Astrocyte of the spinal cord (primary cell): ENCODE results near the gene TAF1C.

Experiments
- DNase-seq: peaks from one replicate; pipeline ENCODE4 v3.0.0; 2011; ENCODE audit warnings: low read depth, low spot score
- H3K4me3 ChIP-seq: 2 replicates; pipeline ENCODE4 v1.5.1; 2011; ENCODE audit warnings: low read depth, mild to moderate bottlenecking, low read length, moderate library complexity
- in situ Hi-C: cut with HindIII; loops from 2 replicates; pipeline ENCODE4 v1.10.0; 2017; ENCODE audit warnings: low sequenced_read_pairs
- TF ChIP-seq, protein P1 (sequence below): IDR thresholded peaks from 2 replicates; pipeline ENCODE4 v1.5.1; 2012; ENCODE audit warnings: low read depth, mild to moderate bottlenecking, low read length, inconsistent platforms

TAF1C gene

DNA sequence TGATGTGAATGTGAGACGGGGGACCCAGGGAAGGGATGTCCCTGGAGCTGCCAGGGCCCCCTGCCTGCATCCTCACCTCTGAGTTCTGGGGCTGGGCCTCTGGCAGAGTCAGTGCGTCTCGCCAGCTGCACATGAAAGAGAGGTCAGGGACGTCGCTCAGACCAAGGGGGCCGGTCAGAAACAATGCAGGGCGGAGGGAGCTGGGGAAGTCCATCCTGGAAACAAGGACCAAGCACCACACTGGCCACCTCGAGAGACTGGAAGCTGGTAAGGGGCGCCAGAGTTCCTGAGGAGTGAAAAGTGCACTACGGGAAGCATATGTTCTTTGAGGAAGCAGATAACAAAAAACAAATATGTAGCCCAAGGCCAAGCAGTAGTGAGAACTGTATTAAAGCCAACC lies 2.1 kb downstream of the TAF1C start:
- in situ Hi-C loops: no loop called here
- TF ChIP-seq, protein P1, sequence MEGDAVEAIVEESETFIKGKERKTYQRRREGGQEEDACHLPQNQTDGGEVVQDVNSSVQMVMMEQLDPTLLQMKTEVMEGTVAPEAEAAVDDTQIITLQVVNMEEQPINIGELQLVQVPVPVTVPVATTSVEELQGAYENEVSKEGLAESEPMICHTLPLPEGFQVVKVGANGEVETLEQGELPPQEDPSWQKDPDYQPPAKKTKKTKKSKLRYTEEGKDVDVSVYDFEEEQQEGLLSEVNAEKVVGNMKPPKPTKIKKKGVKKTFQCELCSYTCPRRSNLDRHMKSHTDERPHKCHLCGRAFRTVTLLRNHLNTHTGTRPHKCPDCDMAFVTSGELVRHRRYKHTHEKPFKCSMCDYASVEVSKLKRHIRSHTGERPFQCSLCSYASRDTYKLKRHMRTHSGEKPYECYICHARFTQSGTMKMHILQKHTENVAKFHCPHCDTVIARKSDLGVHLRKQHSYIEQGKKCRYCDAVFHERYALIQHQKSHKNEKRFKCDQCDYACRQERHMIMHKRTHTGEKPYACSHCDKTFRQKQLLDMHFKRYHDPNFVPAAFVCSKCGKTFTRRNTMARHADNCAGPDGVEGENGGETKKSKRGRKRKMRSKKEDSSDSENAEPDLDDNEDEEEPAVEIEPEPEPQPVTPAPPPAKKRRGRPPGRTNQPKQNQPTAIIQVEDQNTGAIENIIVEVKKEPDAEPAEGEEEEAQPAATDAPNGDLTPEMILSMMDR: no peak
- no peak for DNase-seq
- H3K4me3 ChIP-seq: no peak overlapping the region

DNA sequence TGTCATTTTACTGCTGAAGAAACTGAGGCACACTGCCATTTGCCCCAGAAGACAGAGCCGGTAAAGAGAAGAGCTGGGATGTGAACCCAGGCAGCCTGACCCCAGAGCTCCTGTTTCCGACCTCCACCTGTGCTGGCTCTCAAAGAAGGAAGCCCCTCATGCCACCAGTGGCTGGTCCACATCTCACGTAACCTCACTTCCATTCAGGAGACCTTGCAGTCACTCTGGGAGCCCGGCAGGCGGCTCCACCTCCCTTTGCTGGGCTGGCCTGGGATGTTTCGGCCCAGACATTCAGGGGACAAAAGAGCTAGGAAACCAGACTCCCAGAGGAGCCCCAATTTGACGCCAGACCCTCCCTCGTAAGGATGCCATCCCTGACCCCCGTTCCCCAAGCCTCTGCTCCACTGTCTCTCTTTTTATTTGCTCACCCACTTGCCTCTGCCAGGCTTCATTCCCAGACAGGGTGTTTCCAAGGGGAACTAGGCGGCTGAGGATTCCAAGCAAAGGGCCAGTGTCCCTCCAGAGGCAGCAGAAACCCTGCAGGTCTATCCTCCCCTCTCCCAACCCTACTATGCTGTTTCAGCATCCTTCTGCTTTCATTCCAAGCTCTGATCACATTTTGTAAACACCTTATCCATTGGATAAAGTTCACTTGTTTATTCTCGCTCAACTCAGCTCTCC lies 2.8 kb downstream of the TAF1C start:
- TF ChIP-seq, protein P1: peak; percentile 44
- H3K4me3 ChIP-seq: no peak overlapping the region
- no peak for DNase-seq
- in situ Hi-C loops: no loop called here

DNA sequence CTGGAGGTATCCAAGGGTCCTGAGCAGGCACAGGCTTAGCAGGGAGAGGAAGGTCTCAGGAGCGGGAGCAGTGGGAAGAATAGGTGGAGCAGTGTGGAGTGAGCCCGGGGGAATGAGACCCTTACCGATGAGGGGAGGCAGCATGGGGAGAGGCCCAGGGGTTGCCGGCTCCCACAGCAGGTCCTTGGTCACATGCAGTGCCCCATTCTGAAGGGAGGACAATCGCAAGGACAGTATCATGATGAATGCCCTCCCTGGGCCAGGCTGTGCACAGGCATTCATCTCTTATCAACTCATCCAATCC lies 3.3 kb downstream of the TAF1C start:
- DNase-seq: no peak
- in situ Hi-C loops: no loop called here
- no peak overlapping the region for H3K4me3 ChIP-seq
- TF ChIP-seq, protein P1: no peak

DNA sequence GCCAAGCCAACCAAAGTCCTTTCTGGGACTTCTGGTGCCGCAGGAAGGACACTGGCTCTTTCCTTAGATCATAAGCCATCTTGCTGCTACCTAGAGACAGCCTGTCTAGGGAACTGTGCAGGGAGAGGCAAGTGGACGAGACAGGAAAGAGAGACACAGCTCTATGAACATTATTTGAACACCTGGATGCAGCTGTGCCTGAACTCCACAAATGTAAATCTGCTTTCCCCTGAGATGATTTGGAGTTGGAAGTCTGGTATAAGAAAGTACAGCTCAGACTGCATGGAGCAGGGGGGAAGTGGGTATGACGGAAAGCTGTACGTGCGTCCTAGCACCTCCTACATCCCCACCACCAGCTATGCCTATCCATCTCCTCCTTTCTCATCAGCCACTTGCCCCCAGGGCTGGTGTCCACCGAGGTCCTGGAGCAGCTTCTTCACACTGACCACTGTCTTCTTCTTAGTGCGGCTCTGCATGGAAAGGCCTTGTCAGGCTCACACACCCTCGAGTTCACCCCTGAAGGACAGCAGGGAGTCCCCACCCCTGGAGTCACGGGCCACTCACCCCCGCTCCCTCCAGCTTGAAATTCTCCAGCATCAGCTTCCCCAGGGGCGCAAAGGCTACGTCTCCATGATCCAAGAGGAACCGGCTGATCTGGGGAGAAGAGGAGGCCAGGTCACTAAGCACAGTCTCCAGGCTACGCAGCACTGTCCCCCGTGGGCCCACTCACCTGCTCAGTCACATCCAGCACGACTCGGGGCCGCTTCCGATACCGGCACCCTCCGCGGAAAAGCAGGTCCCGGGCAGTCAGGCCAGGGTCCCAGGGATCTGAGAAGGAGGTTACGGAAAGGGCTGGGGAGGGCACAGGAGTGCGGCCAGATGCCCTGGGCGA lies 3.9 kb downstream of the TAF1C start:
- H3K4me3 ChIP-seq: no peak overlapping the region
- in situ Hi-C loops: no loop called here
- TF ChIP-seq, protein P1: no peak
- DNase-seq: no peak

DNA sequence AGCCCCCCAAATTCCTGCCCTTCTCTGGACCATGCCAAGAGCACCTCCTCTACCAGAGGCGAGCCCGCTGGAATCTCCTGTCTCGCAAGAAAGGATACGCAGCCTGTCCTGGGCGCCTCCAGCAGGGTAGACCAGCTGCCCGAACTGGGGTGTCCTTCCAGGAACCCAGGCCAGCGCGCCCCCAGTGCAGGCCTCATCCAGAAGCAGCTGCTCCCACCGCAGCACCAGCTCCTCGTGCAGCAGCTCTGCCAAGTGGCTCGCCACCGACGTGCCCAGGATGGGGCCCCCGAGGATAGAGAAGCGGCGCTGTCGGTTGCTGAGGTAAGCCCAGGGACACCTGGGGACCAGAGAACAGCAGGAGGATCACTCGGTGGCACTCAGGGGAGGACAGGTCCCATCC lies 4.8 kb downstream of the TAF1C start:
- in situ Hi-C loops: no loop called here

DNA sequence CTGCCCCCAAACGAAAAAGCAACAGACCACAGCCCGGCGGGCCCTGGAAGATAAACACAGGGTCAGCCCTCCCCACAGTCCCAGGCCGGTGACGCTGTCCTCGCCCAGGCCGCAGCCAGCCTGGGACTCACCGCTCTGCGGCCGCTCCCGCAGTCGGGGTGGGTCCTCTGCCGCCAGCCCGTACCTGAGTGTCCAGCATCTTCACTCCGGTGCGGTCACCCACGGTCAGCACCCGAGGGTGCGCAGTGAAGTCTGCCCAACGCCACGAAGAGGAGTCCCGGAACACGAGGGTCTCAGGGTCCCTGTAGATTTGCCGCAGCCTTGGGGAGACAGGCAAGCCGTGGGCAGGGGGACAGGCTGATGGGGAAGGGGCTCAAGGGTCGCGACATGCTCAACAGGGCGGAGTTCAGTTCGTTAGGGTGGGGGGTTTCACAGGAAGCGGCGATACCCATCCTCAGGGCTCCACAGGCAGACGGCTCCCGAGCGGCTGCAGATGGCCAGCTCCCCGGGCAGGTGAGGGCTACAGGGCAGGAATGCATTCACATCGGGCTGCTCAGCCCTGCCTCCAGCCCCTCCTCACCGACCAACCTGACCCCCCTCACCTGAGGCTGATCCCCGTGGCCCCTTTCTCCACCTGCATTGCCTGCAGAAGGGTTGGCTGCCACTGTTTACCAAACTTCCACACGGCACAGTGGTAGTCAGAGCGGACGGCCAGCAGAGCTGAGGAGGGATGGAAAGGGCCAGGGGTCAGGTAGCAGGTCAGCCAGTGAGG lies 5.5 kb downstream of the TAF1C start:
- in situ Hi-C loops: no loop called here
- TF ChIP-seq, protein P1: no peak

More for the DNA sequence above, 4.8 kb downstream of the TAF1C start:
- DNase-seq: no peak
- TF ChIP-seq, protein P1: no peak
- no peak overlapping the region for H3K4me3 ChIP-seq

More for the DNA sequence above, 5.5 kb downstream of the TAF1C start:
- DNase-seq: no peak
- no peak overlapping the region for H3K4me3 ChIP-seq
